Glomerular visceral epithelial cell (primary cell): ENCODE results near the gene GARNL3.
A peak's percentile ranks its signal among the peaks of the same experiment; 100 is the strongest.

ENCODE experiments used
- DNase-seq: peaks from one replicate; pipeline ENCODE4 v3.0.0-alpha.2; 2016; ENCODE audit errors: extremely low spot score

The GARNL3 gene

DNA sequence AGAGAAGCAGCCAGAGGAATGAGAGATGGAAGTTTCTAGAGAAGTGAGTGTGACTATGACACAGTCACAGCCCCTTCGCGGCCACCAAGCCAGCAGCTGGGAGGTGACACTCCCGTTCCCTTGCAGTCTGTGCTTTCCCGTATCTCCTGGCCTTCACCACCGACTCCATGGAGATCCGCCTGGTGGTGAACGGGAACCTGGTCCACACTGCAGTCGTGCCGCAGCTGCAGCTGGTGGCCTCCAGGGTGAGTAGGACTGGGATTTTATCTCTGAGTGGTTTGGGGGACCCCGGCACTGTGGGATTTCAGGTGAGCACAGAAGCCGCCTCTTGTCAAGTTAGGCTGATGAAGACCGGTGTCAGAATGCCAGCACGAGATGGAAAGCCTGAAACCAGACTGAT is 120.3 kb downstream of the GARNL3 start:
- DNase-seq, result no peak

DNA sequence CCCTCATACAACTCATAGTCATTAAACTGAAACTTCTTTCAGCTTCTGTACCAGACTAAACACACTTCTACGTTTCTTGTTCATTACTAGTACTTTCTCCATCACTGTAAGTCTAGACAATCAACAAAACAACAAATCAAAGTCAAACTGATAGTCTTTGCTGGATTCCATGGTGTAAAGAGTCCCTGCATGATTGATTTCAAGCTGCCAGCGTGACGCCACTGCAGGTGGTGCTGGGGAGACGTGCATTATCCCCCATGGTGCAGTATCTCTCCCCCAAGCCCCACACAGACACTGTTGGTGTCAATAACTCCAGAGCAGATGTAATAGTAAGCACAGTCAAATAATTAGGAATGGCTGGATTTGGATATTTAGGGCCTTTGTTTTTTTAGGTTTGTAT is 121.7 kb downstream of the GARNL3 start:
- DNase-seq, result no peak

DNA sequence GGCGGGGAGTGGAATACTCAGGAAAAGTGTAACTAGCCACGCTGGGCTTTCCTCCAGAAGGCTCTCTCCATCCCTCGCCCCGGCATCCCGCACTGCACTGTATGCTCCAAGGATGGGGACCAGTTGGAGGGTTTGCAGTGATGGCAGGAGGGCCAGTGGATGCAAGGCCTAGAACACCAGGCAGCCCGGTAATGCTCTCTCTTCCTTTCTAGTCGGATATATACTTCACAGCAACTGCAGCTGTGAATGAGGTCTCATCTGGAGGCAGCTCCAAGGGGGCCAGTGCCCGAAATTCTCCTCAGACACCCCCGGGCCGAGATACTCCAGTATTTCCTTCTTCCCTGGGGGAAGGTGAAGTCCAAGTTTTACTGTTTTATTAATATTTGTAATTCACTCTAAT is 122.4 kb downstream of the GARNL3 start:
- DNase-seq, result no peak

DNA sequence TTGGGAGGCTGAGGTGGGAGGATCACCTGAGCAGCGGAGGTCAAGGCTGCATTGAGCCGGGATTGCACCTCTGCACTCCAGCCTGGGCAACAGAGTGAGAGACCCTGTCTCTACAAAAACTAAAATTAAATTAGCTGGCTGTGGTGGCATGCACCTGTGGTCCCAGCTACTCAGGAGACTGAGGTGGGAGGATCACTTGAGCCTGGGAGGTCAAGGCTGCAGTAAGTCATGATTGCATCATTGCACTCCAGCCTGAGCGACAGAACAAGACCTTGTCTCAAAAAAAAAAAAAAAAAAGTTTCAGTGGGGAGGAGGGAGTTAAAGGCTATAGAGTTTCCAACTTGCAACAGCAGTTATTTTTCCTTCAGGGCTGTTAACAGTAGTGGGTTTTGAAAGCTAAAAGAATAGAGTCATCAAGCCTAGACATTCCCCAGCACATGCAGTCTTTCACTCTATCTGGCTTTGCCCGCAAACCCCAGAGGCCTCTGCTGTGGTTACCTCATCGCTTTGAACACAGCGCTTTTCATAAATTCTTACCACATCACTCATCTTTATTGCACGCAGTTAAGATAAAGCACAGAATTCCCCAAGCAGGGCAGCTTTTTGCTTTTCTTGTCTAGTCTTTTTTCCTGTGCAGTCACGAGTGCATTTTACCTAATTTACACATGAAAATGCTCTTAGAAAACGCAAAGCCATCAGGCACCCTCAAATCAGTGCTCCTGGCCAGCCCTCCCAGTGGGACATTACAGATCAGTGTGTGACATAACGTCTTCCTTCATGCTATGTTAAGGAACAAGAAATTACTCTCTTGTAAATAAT is 123.7 kb downstream of the GARNL3 start:
- peak; percentile 97 for DNase-seq

DNA sequence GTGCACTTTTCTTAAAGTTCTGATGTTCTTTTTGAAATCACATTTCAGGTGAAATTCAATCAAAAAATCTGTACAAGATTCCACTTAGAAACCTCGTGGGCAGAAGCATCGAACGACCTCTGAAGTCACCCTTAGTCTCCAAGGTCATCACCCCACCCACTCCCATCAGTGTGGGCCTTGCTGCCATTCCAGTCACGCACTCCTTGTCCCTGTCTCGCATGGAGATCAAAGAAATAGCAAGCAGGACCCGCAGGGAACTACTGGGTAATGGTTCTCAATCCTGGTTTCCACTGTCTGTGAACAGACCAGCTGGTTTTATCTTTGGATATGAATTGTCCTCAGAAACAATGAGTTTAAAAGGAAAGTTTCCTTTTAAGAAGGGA is 124.3 kb downstream of the GARNL3 start:
- peak; percentile 46 for DNase-seq

DNA sequence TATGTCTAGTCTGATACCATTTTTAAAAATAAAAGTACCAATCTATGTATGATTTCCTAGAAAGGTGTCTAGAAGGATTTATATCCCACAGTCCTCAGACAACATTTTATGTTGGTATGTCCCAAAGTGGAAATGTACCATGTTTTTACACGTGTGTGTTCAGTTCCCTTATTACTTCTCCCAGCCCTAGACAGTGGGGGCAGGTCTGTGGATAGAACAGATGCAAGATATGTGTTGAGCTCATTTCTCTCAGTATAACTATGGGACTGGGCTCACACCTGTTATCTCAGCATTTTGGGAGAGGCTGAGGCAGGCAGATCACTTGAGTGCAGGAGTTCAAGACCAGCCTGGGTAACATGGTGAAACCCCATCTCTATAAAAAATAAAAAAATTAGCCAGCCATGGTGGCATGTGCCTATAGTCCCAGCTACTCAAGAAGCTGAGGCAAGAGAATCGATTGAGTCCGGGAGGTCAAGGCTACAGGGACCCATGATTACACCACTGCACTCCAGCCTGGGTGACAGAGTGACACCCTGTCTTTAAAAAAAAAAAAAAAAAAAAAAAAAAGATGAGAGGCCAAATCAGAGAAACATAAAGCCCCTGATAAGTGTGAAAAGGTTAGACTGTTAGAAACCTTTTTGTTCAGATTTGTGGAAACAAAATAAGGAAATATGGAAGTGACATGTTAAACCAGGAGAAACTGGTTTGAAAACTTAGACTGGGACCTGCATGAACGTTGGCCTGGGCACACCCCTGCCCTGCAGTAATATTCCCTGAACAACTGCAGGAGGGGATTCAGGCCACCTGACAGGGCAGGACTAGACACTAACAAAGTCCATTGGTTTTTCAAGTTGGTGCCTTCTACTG is 125.0 kb downstream of the GARNL3 start:
- DNase-seq, result no peak

DNA sequence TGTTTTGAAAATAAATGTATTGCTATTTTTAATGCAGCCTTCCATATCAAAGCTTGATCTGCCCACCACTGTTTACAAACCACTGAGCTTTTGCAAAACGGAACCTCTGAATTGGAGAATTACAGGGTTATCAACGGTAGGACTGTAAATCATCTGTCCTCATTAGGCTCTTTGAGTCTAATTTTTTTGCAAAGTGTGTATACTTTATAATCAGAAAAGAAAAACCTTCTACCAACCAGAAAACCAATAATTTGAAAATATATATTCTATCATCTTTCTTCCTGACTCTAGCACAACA is 125.6 kb downstream of the GARNL3 start:
- DNase-seq, result no peak

DNA sequence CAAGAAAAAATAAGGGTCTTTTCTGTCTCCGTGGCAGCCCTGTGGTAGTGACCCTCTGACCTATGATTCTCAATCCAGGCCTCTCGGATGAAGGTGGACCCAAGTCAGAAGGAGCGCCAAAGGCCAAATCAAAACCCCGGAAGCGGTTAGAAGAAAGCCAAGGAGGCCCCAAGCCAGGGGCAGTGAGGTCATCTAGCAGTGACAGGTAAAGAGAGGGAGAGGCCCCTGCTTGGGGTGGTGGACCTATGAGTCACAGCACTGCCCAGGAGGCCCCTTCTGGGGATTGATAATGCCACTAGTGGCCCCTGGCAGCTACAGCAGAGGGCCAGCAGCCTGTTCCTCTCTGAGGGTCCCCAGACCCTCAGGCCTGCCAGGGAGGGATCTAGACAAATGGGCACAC is 126.0 kb downstream of the GARNL3 start:
- DNase-seq, result peak; percentile 78

DNA sequence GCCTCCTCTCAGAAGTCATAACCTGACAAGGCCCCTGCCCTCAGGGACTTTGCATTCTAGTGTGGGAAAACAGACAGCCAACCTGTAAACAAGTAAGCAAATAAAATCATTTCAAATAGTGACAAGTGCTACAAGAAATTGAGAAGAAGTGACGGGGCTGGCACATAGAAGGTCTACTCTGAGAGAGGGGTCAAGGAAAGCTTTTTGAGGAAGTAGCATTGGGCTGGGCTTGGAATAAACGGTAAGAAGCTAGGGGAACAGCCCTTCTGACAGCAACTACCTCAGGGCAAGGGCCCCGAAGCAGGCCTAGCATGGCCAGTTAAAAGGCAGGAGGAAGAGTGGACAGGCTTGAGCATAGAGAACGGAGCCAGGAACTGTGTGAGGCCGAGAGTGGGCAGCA is 127.6 kb downstream of the GARNL3 start:
- DNase-seq, result no peak

DNA sequence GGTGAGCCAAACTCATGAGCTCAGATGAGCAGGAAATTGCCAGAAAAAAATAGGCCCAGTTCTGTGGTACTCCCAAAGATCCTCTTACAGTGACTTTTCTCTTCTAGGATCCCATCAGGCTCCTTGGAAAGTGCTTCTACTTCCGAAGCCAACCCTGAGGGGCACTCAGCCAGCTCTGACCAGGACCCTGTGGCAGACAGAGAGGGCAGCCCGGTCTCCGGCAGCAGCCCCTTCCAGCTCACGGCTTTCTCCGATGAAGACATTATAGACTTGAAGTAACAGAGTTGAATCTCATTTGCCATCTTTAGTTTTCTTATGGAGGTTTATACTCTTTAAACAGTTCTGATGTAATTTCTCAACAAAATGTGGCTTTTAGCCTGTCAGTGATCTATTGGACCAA is 128.4 kb downstream of the GARNL3 start:
- no peak for DNase-seq

DNA sequence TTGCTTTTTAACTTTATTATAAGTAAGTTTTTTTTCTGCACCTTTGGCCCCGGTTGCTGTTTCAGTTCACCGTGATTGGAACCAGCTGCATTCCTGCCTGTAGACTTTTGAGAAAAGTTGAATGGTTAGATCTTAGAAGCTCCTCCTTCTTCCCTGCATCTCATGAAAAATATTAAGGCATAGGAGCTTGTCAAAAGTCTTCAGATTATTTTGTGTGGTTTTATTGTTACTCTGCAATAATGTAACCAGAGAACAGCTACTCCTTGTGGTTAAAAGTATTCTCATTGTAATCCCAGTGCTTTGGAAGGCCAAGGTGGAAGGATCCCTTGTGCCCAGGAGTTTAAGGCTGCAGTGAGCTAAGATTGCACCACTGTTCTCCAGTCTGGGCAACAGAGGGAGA is 129.1 kb downstream of the GARNL3 start:
- DNase-seq, result no peak

DNA sequence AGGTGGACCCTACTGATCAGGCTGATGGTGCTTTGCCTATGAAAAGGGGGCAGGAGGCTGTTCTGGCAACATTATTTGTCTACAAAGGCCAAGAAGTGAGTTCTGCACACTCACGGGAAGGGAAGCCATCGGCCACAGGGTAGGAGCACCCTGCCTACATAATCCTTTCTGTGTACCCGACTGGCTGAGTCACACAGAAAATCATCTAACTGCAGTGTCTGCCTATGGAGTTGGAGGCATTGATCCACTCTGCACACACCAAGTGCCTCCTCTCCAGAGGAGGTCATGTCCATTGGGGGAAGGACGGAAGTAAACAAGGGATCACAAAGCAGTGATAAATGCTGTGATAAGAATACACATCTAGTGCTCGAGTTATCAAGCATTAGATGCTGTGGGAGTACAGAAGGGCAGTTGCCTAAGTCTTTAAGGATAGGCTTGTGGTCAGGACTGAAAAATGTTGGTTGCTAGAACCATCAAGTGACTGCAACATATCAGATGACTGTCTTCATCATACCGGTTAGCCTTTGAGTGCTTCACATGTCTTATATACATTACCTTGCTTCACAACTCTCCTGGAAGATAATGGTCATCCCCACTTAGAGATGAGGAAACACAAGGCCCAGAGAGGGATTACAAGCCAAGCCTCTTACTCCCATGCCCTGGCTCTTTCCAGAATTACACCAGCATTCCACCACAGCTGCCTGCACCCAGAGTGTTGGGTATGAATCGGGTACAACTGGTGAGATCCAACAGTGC is 131.1 kb downstream of the GARNL3 start:
- DNase-seq, result no peak

DNA sequence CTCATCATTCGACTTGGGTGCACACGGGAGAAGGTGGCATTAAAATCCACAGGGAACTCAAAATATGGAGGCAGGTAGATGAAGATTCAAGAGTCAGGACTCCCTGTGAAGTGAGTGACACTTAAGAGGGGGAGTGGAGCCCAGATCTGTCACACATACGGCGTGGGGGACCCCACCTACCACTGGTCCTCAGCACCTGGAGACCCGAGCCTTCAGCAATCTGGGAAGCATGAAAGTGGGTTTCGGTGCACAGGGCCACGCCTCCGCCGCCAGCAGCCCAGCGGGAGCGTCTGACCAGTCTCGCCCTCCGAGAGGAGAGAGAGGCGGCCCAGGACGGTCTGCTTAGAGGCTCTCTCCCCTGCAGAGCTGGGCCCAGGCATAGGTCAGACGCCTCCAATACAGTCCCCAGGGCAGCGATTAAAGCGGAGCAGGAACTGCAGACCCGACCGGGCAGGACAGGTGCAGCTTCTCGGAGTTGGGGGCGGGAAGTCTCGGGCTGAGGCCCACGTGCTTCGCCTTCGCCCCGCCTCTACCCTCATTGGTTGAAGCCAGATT is 131.8 kb downstream of the GARNL3 start:
- no peak for DNase-seq

DNA sequence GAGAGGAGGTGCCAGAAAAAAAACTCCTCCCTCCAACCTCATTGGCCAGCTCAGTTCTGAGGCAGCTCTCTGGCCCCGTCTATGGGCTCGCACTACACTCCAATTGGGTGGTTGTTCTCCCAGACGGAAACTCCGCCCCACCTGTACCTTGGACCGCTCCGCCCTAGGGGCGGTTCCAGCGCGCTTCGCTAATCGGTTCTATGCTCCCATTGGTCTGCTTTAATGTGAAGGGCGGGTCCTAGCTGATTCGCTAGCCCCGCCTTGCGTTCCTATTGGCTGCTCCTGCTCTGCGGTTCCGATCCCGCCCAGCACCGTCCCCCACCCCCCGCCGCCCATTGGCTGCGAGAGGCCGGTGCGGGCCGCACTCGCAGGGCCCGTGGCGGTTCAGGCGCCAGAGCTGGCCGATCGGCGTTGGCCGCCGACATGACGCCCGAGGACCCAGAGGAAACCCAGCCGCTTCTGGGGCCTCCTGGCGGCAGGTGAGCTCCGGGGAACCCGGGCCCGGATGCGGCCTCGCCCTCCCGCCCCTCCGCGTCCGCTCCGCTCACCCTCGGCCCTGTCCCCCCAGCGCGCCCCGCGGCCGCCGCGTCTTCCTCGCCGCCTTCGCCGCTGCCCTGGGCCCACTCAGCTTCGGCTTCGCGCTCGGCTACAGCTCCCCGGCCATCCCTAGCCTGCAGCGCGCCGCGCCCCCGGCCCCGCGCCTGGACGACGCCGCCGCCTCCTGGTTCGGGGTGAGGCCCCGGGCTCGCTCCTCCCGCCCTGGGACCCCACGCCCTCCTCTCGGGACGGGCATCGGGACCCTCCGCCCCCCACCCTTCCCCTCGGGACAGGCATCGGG is 132.5 kb downstream of the GARNL3 start, which contains the start of gene SLC2A8:
TSS of gene SLC2A8 (plus strand) at position 362 of the 838 bp plus-strand sequence. CDS start at position 424, 62 bp downstream.
- peak; percentile 100 for DNase-seq

DNA sequence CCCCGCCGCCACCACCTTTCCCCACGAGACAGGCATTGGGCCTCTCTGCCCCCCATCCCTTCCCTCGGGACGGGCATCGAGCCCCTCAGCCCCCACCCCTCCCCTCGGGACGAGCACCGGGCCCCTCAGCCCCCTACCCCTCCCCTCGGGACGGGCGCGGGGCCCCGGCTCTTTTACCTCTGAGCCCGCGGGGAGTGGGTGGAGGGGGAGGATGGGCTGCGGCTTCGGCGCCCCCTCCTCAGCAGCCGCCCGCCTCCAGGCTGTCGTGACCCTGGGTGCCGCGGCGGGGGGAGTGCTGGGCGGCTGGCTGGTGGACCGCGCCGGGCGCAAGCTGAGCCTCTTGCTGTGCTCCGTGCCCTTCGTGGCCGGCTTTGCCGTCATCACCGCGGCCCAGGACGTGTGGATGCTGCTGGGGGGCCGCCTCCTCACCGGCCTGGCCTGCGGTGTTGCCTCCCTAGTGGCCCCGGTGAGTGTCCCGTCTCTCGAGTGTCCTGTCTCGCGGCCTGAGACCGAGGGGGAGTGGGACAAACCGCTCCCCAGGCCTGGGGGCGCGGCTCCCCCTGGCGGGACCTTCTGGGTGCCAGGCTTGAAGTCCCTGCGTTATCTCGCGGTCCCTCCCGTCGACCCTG is 133.2 kb downstream of the GARNL3 start:
- peak; percentile 58 for DNase-seq

DNA sequence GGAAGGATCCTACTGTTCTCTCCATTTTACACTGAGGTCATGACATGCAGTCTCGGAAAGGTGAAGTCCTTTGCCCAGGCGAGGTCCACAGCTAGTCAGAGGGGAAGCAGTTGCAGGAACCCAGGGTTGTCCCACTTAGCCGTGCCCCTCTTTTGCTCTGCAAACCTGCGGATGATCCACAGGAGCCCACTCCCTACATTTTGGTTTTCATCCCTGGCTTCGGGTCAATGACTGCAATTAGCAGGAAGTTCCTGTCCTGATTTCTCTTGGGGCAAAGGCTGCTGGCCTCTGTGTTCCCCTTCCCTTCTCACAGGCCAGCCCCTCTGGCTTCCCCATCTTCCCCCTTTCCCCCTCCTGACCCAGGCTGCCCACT is 133.7 kb downstream of the GARNL3 start:
- no peak for DNase-seq

DNA sequence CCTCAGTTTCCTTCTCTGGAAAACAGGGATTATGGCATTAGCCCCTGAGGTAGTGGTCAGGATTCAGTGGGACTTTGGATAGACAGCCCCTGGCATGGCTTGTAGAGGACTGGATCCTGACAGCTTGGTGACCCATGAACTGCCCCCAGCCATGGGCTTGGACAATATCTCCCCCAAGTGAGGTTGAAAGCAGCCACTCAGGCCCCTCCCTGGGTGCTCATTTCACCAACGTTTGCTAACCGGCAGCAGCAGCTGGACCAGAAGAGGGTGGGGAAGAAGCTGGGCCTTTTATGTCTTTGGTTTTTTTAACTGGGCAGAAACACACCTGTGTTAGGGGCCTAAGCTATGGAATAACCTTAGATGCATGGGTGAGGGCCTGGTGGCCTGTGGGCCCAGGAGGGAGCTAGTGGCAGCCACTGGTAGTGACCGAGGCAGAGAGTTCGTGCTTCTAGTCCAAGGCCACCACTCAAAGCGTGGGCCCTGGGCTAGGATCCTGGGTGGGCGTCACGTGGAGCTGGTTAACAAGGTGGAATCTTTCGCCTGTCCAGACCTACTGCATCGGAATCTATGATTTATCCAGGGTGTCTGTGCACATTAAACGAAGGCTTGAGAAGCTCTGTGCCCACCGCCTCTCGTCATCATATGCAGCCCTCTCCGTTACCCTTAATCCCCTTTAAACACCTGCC is 134.3 kb downstream of the GARNL3 start:
- DNase-seq, result no peak

DNA sequence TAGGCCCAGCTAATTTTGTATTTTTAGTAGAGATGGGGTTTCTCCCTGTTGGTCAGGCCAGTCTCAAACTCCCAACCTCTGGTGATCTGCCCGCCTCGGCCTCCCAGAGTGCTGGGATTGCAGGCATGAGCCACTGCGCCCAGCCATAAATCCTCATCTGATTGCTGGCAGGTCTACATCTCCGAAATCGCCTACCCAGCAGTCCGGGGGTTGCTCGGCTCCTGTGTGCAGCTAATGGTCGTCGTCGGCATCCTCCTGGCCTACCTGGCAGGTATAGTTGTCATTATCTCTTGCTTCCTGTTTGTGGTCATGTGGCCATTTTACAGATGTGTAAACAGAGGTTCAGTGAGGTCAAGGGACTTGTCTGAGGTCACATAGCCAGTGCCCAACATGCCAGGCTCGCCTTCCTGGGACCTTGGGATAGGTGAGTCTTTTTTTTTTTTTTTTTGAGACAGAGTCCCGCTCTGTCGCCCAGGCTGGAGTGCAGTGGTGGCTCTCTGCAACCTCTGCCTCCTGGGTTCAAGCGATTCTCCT is 135.2 kb downstream of the GARNL3 start:
- no peak for DNase-seq

DNA sequence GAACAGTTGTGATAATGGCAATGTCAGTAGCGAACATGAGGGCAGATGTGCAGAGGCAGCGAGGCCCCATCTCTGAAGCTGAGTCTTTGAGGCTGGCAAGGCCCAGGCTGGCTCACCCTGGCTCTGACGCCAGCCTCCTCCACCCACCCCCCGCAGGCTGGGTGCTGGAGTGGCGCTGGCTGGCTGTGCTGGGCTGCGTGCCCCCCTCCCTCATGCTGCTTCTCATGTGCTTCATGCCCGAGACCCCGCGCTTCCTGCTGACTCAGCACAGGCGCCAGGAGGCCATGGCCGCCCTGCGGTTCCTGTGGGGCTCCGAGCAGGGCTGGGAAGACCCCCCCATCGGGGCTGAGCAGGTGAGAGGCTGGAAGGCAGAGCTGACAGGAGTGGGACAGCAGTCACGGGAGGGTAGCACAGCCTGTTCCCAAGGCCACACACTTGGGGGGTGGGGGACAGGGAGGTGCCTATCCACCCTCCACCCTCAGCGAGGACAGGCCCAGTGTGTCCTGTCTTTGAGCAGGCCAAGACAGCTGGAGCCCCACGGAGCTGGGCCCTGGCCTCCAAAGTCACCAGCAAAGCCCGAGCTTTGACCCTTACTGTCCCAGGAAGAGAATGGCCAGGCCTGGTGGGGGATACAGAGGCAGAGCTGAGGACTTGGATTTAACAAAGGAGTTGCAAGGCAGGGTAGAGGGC is 138.0 kb downstream of the GARNL3 start:
- no peak for DNase-seq
